GM20000 (cell line): ENCODE measurements around the gene NLRP1.

Experiments
- DNase-seq: peaks from one replicate; pipeline ENCODE4 v3.0.0; 2012; ENCODE audit warnings: low spot score
- TF ChIP-seq, protein P1 (sequence below): IDR thresholded peaks from 2 replicates; pipeline ENCODE4 v1.5.1; 2012; ENCODE audit warnings: mild to moderate bottlenecking, control low read depth; ENCODE audit errors: extremely low read depth, missing control alignments

Gene NLRP1

DNA sequence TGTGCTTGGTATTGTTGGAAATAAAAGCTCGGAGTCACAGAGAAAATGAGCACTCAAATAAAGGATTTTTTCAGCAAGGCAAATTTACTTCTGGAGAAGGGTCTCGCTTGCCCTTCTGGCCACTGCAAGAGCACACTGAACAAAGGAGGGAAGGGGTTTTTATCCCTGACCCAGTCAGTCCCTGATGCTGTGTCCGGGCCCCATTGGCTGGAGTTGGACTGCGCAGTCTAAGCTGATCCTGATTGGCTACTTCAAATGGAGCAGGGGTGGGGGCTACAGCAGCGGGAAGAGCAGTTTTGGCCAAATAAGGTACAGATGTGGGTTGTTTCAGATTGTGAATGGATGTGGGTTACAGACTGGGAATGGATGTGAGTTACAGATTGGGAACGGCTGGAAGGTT is 4.3 kb upstream of the NLRP1 start:
- TF ChIP-seq, protein P1, sequence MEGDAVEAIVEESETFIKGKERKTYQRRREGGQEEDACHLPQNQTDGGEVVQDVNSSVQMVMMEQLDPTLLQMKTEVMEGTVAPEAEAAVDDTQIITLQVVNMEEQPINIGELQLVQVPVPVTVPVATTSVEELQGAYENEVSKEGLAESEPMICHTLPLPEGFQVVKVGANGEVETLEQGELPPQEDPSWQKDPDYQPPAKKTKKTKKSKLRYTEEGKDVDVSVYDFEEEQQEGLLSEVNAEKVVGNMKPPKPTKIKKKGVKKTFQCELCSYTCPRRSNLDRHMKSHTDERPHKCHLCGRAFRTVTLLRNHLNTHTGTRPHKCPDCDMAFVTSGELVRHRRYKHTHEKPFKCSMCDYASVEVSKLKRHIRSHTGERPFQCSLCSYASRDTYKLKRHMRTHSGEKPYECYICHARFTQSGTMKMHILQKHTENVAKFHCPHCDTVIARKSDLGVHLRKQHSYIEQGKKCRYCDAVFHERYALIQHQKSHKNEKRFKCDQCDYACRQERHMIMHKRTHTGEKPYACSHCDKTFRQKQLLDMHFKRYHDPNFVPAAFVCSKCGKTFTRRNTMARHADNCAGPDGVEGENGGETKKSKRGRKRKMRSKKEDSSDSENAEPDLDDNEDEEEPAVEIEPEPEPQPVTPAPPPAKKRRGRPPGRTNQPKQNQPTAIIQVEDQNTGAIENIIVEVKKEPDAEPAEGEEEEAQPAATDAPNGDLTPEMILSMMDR: no peak
- no peak for DNase-seq

DNA sequence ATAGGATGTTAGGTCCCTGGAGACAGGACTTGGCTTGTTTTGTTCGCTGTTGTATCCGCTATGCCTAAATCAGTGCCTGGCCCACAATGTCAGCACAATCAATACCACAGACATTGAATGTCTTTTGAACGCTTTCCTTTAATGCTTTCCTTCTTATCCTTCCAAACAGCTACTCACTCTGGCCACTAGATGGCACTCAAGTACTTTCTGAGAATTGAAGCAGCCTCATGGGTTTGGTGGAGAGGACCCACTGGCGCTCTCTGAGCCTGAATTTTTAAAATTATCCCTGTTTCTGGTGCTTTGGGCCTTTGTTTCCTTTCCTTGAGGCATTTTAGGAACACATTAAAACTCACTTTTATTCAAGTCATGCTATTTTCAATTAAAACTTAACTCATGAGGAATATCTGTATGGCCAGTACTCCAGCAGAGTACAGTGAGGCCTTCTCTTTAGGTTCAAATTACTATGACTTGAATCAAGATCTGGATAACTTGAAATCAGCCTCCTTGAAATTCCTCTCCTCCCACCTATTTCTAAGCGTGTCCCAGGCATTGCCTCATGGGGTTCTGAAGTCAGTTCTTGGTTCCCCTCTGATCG is 3.2 kb upstream of the NLRP1 start:
- DNase-seq: peak; percentile 62
- TF ChIP-seq, protein P1: peak; percentile 89

DNA sequence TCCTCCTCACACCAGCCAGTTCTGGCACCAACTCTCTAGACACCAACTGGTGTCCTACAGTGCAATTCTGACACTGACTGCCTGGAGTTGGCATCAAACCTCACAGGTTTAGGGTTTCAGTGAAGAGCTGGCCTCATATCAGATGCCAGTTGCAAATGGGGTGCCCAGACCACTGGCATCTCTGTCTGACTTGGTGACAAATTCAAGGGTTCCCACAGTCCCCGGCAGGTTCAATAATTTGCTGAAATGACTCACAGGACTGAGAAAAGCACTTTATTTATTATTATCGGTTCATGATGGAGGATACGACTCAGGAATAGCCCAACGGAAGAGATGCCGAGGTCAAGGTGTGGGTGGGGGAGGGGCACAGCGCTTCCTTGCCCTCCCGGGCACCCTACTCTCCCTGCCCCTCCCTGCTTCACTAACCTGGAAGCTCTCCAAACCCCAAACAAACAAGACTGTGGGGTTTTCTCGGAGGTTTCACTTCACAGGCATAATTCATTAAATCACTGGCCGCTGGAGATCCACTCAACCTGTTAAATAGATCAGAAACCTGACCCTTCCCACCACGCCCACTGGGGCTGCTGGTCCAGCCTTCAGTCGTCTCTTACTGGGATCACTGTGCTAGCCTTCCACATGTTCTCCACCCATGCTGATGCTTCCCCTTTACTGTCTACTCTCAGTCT is 1.7 kb upstream of the NLRP1 start:
- TF ChIP-seq, protein P1: no peak
- DNase-seq: no peak

DNA sequence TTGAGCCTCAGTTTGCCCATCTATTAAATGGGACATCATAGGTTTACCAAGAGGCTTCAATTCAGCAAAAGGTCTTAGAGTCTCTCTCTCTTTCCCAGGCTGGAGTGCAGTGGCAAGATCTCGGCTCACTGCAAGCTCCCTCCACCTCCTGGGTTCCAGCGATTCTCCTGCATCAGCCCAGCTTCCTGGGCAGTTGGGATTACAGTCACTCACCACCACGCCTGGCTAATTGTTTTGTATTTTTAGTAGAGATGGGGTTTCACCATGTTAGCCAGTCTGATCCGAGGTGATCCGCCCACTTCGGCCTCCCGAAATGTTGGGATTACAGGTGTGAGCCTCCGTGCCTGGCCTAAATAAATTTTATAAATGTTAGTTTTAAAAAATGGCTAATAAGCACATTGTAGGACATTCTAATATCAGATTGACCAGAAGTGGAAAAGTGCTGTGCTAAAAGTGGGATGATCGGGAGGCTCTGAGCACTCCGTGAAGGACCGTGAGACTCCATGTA is 1.0 kb upstream of the NLRP1 start:
- no peak for DNase-seq
- TF ChIP-seq, protein P1: no peak

DNA sequence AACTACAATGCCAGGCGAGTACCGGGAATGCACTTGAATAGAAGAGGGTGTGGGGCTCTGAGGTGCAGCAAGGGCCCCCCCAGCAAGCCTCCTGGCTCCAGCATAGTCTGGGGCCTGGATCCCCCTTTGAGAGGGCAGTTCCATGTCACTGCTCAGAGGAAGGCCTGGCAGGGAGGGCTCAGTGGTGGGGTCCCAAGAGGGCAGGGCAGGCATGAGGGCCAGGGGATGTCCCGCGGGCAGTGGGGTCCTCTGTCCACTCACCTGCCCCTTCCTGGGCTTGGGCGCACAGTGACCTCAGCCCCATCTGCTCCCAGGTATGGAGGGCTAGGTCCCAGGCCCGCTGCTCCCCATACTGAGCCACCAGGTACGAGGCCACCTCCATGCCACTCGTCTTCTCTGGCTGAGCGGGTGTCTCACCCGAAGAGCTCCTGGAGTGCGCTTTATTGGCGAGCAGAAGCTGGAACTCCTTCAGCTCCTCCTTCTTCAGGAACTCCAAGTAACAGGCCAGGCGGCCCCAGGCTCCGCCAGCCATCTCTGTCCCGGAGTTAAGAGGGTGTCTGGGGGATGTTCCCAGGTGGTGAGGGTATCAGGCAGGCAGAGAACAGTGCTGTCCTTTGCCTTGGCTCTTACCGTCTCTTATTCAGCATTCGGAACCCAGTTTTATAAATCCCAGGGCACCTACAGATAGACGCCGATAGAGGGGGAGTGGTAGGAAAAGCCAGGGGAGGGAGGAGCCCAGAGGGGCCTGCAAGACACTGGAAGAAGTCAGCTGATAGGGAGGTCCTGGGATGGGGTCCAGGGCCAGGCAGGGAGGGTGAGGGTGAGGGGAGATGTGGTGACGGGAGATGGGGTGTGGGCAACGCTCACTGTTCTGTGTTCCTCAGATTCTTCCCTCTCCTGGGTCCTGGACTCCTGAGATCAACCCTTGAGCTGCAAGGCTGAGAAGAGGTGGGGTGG is 605 bp downstream of the NLRP1 start:
- TF ChIP-seq, protein P1: no peak
- no peak for DNase-seq

DNA sequence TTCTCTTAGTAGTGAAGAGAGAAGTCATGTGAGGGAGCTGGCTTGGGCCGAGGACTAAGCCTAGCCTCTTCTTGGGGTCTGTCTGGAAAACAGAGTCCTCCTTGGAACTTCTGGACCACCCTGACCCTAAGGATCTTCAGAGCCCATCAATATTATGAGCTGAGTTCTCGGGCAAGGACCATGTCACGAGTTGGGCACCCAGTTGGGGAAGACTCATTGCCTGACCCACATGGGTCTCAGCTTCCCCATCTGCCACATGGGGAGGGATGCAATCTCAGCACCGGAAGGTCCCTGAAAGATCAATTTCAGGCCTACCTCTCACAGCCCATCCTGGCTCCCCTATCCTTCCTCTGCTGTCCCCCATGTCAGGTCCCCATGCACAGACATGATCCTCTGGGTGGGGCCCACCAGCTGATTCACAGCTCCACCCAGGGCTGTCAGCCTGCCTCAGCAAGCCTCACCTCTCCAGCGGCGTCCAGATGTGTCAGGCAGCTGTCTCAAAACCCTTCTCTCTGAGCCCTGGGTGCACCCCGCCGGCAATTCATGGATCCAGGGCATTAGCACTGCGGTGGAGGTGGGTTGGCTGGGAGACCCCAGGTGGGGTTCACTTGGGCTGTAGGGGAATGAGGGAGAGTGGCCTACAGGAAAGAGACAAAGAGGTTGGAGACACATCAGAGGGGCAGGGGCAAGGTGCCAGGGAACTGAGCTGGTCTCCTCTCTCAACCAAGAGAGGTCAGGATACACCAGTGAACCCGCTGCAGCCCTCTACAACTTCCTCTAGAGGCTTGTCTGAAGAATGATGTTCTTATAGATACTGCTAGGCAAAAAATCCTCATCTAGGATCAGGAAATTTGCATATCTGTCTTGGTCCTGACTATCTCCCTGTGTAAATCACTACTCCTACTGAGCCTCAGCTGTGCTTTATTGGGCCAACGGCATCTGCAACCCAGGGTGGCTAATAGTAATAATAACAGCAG is 1.8 kb downstream of the NLRP1 start:
- TF ChIP-seq, protein P1: no peak
- DNase-seq: no peak
